CD14-positive monocyte (primary cell): Measurements from ENCODE around the gene NTM. TPM values are rescaled to one million over a fixed set of nuclear protein-coding genes. Genes with fewer than 3 reads are reported as not detected.

ENCODE experiments used
- DNase-seq, 3 donors: peaks; one replicate each; pipeline ENCODE4 v3.0.0-alpha.2; 2011 to 2022
- H2AFZ ChIP-seq: 2 replicates; pipeline ENCODE4 v1.6.0; 2012; ENCODE audit warnings: mild to moderate bottlenecking, low read depth, low read length, inconsistent platforms; ENCODE audit not compliant: insufficient read depth, poor library complexity, severe bottlenecking
- H3K27ac ChIP-seq, 2 donors: 1 replicate in 1 of 2; 2 replicates in 1 of 2; pipeline ENCODE4 v1.5.1; 2012 to 2013; ENCODE audit warnings: low read length in 2 of 2, control low read depth in 1 of 2, inconsistent platforms in 1 of 2, low read depth in 1 of 2, mild to moderate bottlenecking in 1 of 2
- H3K27me3 ChIP-seq, 2 donors: one replicate each; pipeline versions ENCODE4 v1.6.0 to v1.6.1; 2011 to 2013; ENCODE audit warnings: low read length in 2 of 2; ENCODE audit not compliant: control insufficient read depth in 2 of 2, insufficient read depth in 2 of 2
- H3K36me3 ChIP-seq, 2 donors: replicated peaks in 1 of 2; 1 replicate in 1 of 2; 2 replicates in 1 of 2; pipeline versions ENCODE4 v1.5.1 to v1.6.1; 2012 to 2013; ENCODE audit warnings: low read length in 2 of 2, control low read depth in 1 of 2, inconsistent platforms in 1 of 2, mild to moderate bottlenecking in 1 of 2; ENCODE audit not compliant: insufficient read depth in 2 of 2, control insufficient read depth in 1 of 2
- H3K4me1 ChIP-seq, 2 donors: 1 replicate in 1 of 2; 2 replicates in 1 of 2; pipeline versions ENCODE4 v1.5.1 to v1.6.1; 2012 to 2013; ENCODE audit warnings: low read length in 2 of 2, control low read depth in 1 of 2, inconsistent platforms in 1 of 2, mild to moderate bottlenecking in 1 of 2, moderate library complexity in 1 of 2; ENCODE audit not compliant: insufficient read depth in 2 of 2, control insufficient read depth in 1 of 2
- H3K4me2 ChIP-seq: replicated peaks from 2 replicates; pipeline ENCODE3; 2012; ENCODE audit warnings: low read length, moderate library complexity, mild to moderate bottlenecking; ENCODE audit not compliant: poor library complexity, severe bottlenecking; ENCODE audit errors: extremely low read depth
- H3K4me3 ChIP-seq, 3 experiments: fragments of 200-600 bp in 1 of 3; sonication (generic) in 1 of 3; replicated peaks in 1 of 3; 1 replicate in 2 of 3; 2 replicates in 1 of 3; pipeline ENCODE4 v1.5.1; 2011 to 2013; ENCODE audit warnings: low read length in 3 of 3, mild to moderate bottlenecking in 3 of 3, control low read depth in 2 of 3, low read depth in 2 of 3, inconsistent platforms in 1 of 3, moderate library complexity in 1 of 3
- H3K79me2 ChIP-seq: 2 replicates; pipeline ENCODE4 v1.6.0; 2012; ENCODE audit warnings: mild to moderate bottlenecking, control low read depth, inconsistent platforms, low read length, moderate library complexity; ENCODE audit not compliant: insufficient read depth
- H3K9ac ChIP-seq: 2 replicates; pipeline ENCODE4 v1.6.0; 2017; ENCODE audit warnings: low read length, mild to moderate bottlenecking; ENCODE audit not compliant: insufficient read depth, poor library complexity, severe bottlenecking
- H3K9me3 ChIP-seq, 2 donors: replicated peaks in 1 of 2; 1 replicate in 1 of 2; 2 replicates in 1 of 2; pipeline versions ENCODE4 v1.5.1 to v1.6.1; 2012 to 2013; ENCODE audit warnings: low read length in 2 of 2, control low read depth in 1 of 2; ENCODE audit not compliant: control insufficient read depth in 1 of 2, insufficient read depth in 1 of 2
- H4K20me1 ChIP-seq: 2 replicates; pipeline ENCODE4 v1.6.0; 2012; ENCODE audit warnings: mild to moderate bottlenecking, low read length, control low read depth, moderate library complexity; ENCODE audit not compliant: insufficient read depth
- H3K27ac Mint-ChIP-seq, 7 donors: one replicate each; pipeline ENCODE4 v1.8.0; 2020; ENCODE audit warnings: mild to moderate bottlenecking in 7 of 7, mixed read lengths in 7 of 7, moderate library complexity in 6 of 7, inconsistent platforms in 2 of 7
- H3K27me3 Mint-ChIP-seq, 3 donors: one replicate each; pipeline ENCODE4 v1.8.0; 2021 to 2022; ENCODE audit warnings: low read depth in 3 of 3, mild to moderate bottlenecking in 3 of 3, mixed read lengths in 3 of 3, moderate library complexity in 3 of 3, inconsistent platforms in 1 of 3
- H3K36me3 Mint-ChIP-seq, 2 donors: one replicate each; pipeline ENCODE4 v1.8.0; 2020; ENCODE audit warnings: mixed read lengths in 2 of 2, inconsistent platforms in 1 of 2, mild to moderate bottlenecking in 1 of 2
- H3K4me1 Mint-ChIP-seq: one replicate; pipeline ENCODE4 v1.8.0; 2020; ENCODE audit warnings: mild to moderate bottlenecking, mixed read lengths
- H3K4me3 Mint-ChIP-seq, 2 donors: one replicate each; pipeline ENCODE4 v1.8.0; 2020; ENCODE audit warnings: mild to moderate bottlenecking in 2 of 2, mixed read lengths in 2 of 2, moderate library complexity in 1 of 2
- H3K9me3 Mint-ChIP-seq, 7 donors: one replicate each; pipeline ENCODE4 v1.8.0; 2020 to 2022; ENCODE audit warnings: mixed read lengths in 7 of 7, mild to moderate bottlenecking in 6 of 7, moderate library complexity in 6 of 7, inconsistent platforms in 2 of 7
- WGBS: methylation state at CpG from one replicate; pipeline ENCODE4 v1.1.5; 2013; ENCODE audit warnings: missing lambda C conversion rate; ENCODE audit not compliant: insufficient coverage; 5-methylcytosine and 5-hydroxymethylcytosine counted together
- intact Hi-C, 2 donors: fragments of 100-400 bp; cut with micrococcal nuclease; formaldehyde crosslinking; loops; one replicate each; pipeline versions ENCODE4 v1.15.0 to v1.15.1; 2023
- polyA plus RNA-seq, 3 donors: library from polyadenylated mRNA; depleted of rRNA in 1 of 3; unstranded in 2 of 3; stranded (reverse) in 1 of 3; fragments of 300-500 nt in 2 of 3; fragments of >200 nt in 1 of 3; fragmentation: Illumina TruSeq in 2 of 3; gene quantifications; 1 replicate in 2 of 3; 2 replicates in 1 of 3; pipeline ENCODE4 v1.2.3, GENCODE V29; 2012 to 2021
- TF ChIP-seq, protein P1 (sequence below): fragments of 200-600 bp; IDR thresholded peaks from one replicate; pipeline ENCODE4 v1.8.0; 2022; ENCODE audit warnings: antibody characterized with exemption, mild to moderate bottlenecking

The NTM gene
- polyA plus RNA-seq, 3 donors, result not detected

GRCh38 chr11:132060567-132060966, 690.2 kb downstream of the NTM start:
- TF ChIP-seq, protein P1, sequence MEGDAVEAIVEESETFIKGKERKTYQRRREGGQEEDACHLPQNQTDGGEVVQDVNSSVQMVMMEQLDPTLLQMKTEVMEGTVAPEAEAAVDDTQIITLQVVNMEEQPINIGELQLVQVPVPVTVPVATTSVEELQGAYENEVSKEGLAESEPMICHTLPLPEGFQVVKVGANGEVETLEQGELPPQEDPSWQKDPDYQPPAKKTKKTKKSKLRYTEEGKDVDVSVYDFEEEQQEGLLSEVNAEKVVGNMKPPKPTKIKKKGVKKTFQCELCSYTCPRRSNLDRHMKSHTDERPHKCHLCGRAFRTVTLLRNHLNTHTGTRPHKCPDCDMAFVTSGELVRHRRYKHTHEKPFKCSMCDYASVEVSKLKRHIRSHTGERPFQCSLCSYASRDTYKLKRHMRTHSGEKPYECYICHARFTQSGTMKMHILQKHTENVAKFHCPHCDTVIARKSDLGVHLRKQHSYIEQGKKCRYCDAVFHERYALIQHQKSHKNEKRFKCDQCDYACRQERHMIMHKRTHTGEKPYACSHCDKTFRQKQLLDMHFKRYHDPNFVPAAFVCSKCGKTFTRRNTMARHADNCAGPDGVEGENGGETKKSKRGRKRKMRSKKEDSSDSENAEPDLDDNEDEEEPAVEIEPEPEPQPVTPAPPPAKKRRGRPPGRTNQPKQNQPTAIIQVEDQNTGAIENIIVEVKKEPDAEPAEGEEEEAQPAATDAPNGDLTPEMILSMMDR, result no peak
- no peaks in the 10 kb centered on the region for H3K36me3 Mint-ChIP-seq
- H3K4me2 ChIP-seq, result no peak overlapping the region
- peaks cover 16% of the 10 kb centered on the region for H3K4me1 Mint-ChIP-seq
- no peaks in the 10 kb centered on the region for H3K79me2 ChIP-seq
- DNase-seq, result no peak
- H3K9ac ChIP-seq, result no peak overlapping the region
- H3K4me3 Mint-ChIP-seq, result no peak overlapping the region
- peaks cover 0 to 3% (median 1%) of the 10 kb centered on the region in 3 donors for H3K27me3 Mint-ChIP-seq
- intact Hi-C loops, result loop anchor here in 1 of 2 donors (5.0 kb wide), 1 partner anchor 37 kb away; no protein-coding TSS in a partner anchor
- H3K27me3 ChIP-seq, result no peaks in the 10 kb centered on the region
- no peaks in the 10 kb centered on the region for H4K20me1 ChIP-seq
- H3K27ac ChIP-seq, result no peak overlapping the region
- H3K9me3 ChIP-seq, result no peaks in the 10 kb centered on the region
- peaks cover 0 to 2% (median 0%) of the 10 kb centered on the region in 7 donors for H3K9me3 Mint-ChIP-seq
- H3K4me1 ChIP-seq, result peaks cover 47 to 51% of the 10 kb centered on the region in 2 donors
- no peak overlapping the region for H2AFZ ChIP-seq
- WGBS, result 80% methylated on average over 1 of the region's 2 CpGs
- no peak overlapping the region for H3K27ac Mint-ChIP-seq
- H3K4me3 ChIP-seq, result no peak overlapping the region
- H3K36me3 ChIP-seq, result no peaks in the 10 kb centered on the region

DNA sequence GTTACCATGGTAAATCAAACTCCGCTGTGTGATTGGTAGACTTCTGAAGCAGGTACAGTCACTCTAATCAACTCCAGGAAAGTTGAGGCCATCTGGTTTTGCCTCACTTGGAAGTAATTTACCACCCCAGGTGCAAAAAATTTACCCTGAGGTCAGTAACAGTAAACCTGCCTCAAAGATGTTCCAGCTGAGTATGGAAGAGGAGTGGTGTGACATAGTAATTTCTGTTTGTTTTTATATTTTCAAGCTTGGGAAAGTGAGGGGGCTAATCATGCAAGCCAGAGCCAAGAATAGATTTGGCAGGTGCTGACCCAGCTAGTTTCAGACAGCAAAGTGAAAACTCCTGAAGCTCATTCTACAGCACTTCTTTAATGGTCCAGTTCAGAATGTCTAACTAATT, 691.6 kb downstream of the NTM start:
- Histone ChIP-seq H3K4me1 (peaks cover 41 to 47% of the 10 kb centered on the region in 2 donors), H2AFZ (no peak overlapping the region), H3K27me3 (no peaks in the 10 kb centered on the region), H3K27ac (no peak overlapping the region), H3K4me3 (no peak overlapping the region), H3K9me3 (peaks cover 0 to 3% of the 10 kb centered on the region in 2 donors), H3K4me2 (no peak overlapping the region), H3K36me3 (no peaks in the 10 kb centered on the region), H4K20me1 (no peaks in the 10 kb centered on the region), H3K9ac (no peak overlapping the region), H3K79me2 (no peaks in the 10 kb centered on the region)
- H3K4me3 Mint-ChIP-seq, result no peak overlapping the region
- intact Hi-C loops, result loop anchor here in 1 of 2 donors (5.0 kb wide), 1 partner anchor 35 kb away; no protein-coding TSS in a partner anchor
- H3K27ac Mint-ChIP-seq, result no peak overlapping the region
- no peaks in the 10 kb centered on the region for H3K36me3 Mint-ChIP-seq
- peaks cover 27% of the 10 kb centered on the region for H3K4me1 Mint-ChIP-seq
- H3K9me3 Mint-ChIP-seq, result peaks cover 0 to 8% (median 4%) of the 10 kb centered on the region in 7 donors
- H3K27me3 Mint-ChIP-seq, result peaks cover 0 to 3% (median 1%) of the 10 kb centered on the region in 3 donors
- no peak for DNase-seq
- no CpG with 5 or more reads among the region's 1 CpG for WGBS
- TF ChIP-seq, protein P1, result no peak
